Fibroblast of pulmonary artery (primary cell): Measurements from ENCODE around the gene PHAF1.

ENCODE experiments used
- DNase-seq: peaks from one replicate; pipeline ENCODE4 v3.0.0-alpha.2; 2010; ENCODE audit warnings: low read depth
- H3K4me3 ChIP-seq: replicated peaks from 2 replicates; pipeline ENCODE4 v1.5.1; 2011; ENCODE audit warnings: low read depth, mild to moderate bottlenecking, control low read depth, low read length, moderate library complexity
- CTCF ChIP-seq: IDR thresholded peaks from 2 replicates; pipeline ENCODE4 v1.5.1; 2011; ENCODE audit warnings: mild to moderate bottlenecking, control low read depth, low read length, inconsistent platforms; ENCODE audit errors: missing control alignments

Gene PHAF1

GRCh38 chr16:67190041-67190440, 80.3 kb downstream of the PHAF1 start, which contains the start of gene EXOC3L1:
EXOC3L1 (minus strand) TSS chr16:67190136; CDS start chr16:67189676, 460 bp downstream.
- no peak for TF ChIP-seq CTCF
- no peak for DNase-seq
- no peak within 1 kb of the TSS for H3K4me3 ChIP-seq

GRCh38 chr16:67190448-67191399, 81.0 kb downstream of the PHAF1 start:
- DNase-seq: peak; percentile 29
- no peak overlapping the region for H3K4me3 ChIP-seq
- no peak for TF ChIP-seq CTCF

- DNase-seq: no peak
- no peak for TF ChIP-seq CTCF
- peak overlapping the region; percentile 97 for H3K4me3 ChIP-seq
Observed at GRCh38 chr16:67191411-67191994, 81.8 kb downstream of the PHAF1 start.

GRCh38 chr16:67191995-67192681, 82.4 kb downstream of the PHAF1 start, which contains the start of gene E2F4:
E2F4 (plus strand) TSS chr16:67192155; CDS start chr16:67192228, 73 bp downstream.
- DNase-seq: peak; percentile 93
- TF ChIP-seq CTCF: no peak

GRCh38 chr16:67192781-67193361, 83.1 kb downstream of the PHAF1 start:
- DNase-seq: no peak
- TF ChIP-seq CTCF: no peak
- H3K4me3 ChIP-seq: peak overlapping the region; percentile 97

More at GRCh38 chr16:67191995-67192681, 82.4 kb downstream of the PHAF1 start, which contains the start of gene E2F4:
- H3K4me3 ChIP-seq: peak within 1 kb of the TSS; percentile 97

GRCh38 chr16:67193536-67193935, 83.8 kb downstream of the PHAF1 start:
- peak overlapping the region; percentile 97 for H3K4me3 ChIP-seq
- no peak for DNase-seq
- TF ChIP-seq CTCF: no peak
